Type B pancreatic cell (in vitro differentiated cells): ENCODE data around the gene USH2A. TPM values are rescaled to one million over a fixed set of nuclear protein-coding genes. Genes with fewer than 3 reads are reported as not detected.

Experiments used
- DNase-seq: peaks from one replicate; pipeline ENCODE4 v3.0.0; 2021; ENCODE audit warnings: mixed read lengths; ENCODE audit not compliant: unreplicated experiment; ENCODE audit errors: extremely low spot score
- H3K27ac Mint-ChIP-seq: 2 replicates; pipeline ENCODE4 v1.8.0; 2021; ENCODE audit warnings: mild to moderate bottlenecking, mixed read lengths
- H3K27me3 Mint-ChIP-seq: 2 replicates; pipeline ENCODE4 v1.8.0; 2021; ENCODE audit warnings: mixed read lengths
- H3K36me3 Mint-ChIP-seq: 2 replicates; pipeline ENCODE4 v1.8.0; 2021; ENCODE audit warnings: mixed read lengths
- H3K4me1 Mint-ChIP-seq: one replicate; pipeline ENCODE4 v1.8.0; 2021; ENCODE audit warnings: mixed read lengths; ENCODE audit not compliant: unreplicated experiment
- H3K4me3 Mint-ChIP-seq: 2 replicates; pipeline ENCODE4 v1.8.0; 2021; ENCODE audit warnings: mild to moderate bottlenecking, mixed read lengths
- H3K9me3 Mint-ChIP-seq: 2 replicates; pipeline ENCODE4 v1.8.0; 2021; ENCODE audit warnings: mixed read lengths
- total RNA-seq: library from RNA; stranded (reverse); gene quantifications from 2 replicates; pipeline ENCODE4 v1.2.1, GENCODE V29; 2021; ENCODE audit warnings: low replicate concordance
- TF ChIP-seq, protein P1 (sequence below): fragments of 200-600 bp; sonication (generic); conservative IDR thresholded peaks from 2 replicates; pipeline ENCODE4 v1.5.0; 2021; ENCODE audit warnings: antibody characterized with exemption, mild to moderate bottlenecking

The USH2A gene
- total RNA-seq, 1 donor from 2014 or later: 0.22 TPM

DNA sequence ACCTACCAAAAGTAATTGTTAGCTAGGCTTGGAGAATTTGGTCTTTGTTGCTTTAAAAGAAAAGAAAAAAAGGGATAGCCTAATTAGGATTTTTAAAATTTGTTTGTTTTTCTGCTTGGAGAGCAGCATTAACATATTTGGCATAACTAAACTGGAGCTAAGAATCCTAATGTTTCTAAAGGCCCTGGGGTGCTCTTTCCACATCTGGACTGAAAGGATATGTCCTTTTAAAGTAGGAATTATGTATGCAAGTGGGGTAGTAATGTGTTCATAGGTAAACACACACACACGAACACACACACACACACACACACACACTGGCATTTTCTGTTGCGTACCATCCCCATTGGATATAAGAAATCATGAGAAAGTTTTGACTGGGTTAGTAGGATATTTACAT is 742.2 kb downstream of the USH2A start:
- no peaks in the 10 kb centered on the region for H3K36me3 Mint-ChIP-seq
- no peaks in the 10 kb centered on the region for H3K9me3 Mint-ChIP-seq
- TF ChIP-seq, protein P1, sequence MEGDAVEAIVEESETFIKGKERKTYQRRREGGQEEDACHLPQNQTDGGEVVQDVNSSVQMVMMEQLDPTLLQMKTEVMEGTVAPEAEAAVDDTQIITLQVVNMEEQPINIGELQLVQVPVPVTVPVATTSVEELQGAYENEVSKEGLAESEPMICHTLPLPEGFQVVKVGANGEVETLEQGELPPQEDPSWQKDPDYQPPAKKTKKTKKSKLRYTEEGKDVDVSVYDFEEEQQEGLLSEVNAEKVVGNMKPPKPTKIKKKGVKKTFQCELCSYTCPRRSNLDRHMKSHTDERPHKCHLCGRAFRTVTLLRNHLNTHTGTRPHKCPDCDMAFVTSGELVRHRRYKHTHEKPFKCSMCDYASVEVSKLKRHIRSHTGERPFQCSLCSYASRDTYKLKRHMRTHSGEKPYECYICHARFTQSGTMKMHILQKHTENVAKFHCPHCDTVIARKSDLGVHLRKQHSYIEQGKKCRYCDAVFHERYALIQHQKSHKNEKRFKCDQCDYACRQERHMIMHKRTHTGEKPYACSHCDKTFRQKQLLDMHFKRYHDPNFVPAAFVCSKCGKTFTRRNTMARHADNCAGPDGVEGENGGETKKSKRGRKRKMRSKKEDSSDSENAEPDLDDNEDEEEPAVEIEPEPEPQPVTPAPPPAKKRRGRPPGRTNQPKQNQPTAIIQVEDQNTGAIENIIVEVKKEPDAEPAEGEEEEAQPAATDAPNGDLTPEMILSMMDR: no peak
- H3K27ac Mint-ChIP-seq: no peak overlapping the region
- H3K4me3 Mint-ChIP-seq: no peak overlapping the region
- peaks cover 4% of the 10 kb centered on the region for H3K27me3 Mint-ChIP-seq
- no peak for DNase-seq
- peaks cover 4% of the 10 kb centered on the region for H3K4me1 Mint-ChIP-seq

DNA sequence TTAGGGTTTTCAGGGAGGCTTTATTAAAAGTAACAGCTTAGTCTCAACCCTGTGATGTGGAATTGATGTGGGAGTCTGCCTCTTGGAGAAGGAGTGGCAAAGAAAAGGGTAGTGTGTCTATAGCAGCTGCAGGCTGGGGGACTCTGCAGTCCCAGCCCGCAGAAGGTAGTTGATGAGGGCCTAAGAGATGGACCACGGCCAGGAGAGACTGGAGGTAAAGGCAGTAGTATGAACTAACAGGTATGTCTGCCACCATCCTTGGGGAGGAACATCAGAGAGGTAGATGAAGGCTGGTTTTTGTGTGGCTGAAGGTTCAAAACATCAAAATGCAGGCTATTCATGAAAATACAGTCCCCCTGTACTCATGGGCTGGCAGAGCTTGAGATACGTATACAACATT is 744.0 kb downstream of the USH2A start:
- H3K4me3 Mint-ChIP-seq: no peak overlapping the region
- no peaks in the 10 kb centered on the region for H3K9me3 Mint-ChIP-seq
- TF ChIP-seq, protein P1: no peak
- peaks cover 4% of the 10 kb centered on the region for H3K4me1 Mint-ChIP-seq
- H3K36me3 Mint-ChIP-seq: no peaks in the 10 kb centered on the region
- DNase-seq: no peak
- H3K27me3 Mint-ChIP-seq: peaks cover 4% of the 10 kb centered on the region
- no peak overlapping the region for H3K27ac Mint-ChIP-seq

- no peak overlapping the region for H3K27ac Mint-ChIP-seq
- no peaks in the 10 kb centered on the region for H3K9me3 Mint-ChIP-seq
- H3K4me1 Mint-ChIP-seq: peaks cover under 1% of the 10 kb centered on the region
- no peaks in the 10 kb centered on the region for H3K36me3 Mint-ChIP-seq
- no peak for DNase-seq
- H3K4me3 Mint-ChIP-seq: no peak overlapping the region
- peaks cover 4% of the 10 kb centered on the region for H3K27me3 Mint-ChIP-seq
- TF ChIP-seq, protein P1: no peak
These were observed 746.1 kb downstream of the USH2A start for GRCh38 chr1:215677112-215677511.

DNA sequence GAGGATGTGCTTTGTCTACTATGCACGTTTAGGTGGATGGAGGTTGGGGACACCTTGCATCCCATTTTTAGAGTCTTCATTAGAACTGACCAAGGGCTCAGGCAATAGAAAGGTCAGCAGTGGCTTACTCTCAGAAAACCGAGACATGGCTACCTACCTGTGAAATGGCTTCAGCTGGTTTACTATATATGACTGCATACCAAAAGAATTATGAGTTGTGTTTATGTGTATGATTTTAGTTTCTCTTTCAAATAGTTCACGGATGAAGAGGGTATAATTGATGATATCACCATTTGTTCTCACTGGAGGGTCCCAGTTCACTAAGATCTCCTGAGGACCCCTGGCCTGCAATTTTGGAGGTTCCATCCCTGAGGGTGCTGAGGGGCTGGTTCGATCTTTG is 749.3 kb downstream of the USH2A start:
- Mint-ChIP-seq H3K27ac (no peak overlapping the region), H3K36me3 (no peaks in the 10 kb centered on the region), H3K4me3 (no peak overlapping the region), H3K4me1 (no peaks in the 10 kb centered on the region), H3K27me3 (peaks cover 5% of the 10 kb centered on the region), H3K9me3 (no peaks in the 10 kb centered on the region)
- DNase-seq: no peak
- TF ChIP-seq, protein P1: no peak

GRCh38 chr1:215672482-215672881 is 750.8 kb downstream of the USH2A start:
- no peaks in the 10 kb centered on the region for H3K36me3 Mint-ChIP-seq
- H3K27me3 Mint-ChIP-seq: peaks cover 5% of the 10 kb centered on the region
- no peaks in the 10 kb centered on the region for H3K9me3 Mint-ChIP-seq
- H3K27ac Mint-ChIP-seq: no peak overlapping the region
- H3K4me3 Mint-ChIP-seq: no peak overlapping the region
- TF ChIP-seq, protein P1: no peak
- H3K4me1 Mint-ChIP-seq: no peaks in the 10 kb centered on the region
- no peak for DNase-seq
